IMR-90 (cell line): ENCODE results near the gene MYADML2. TPM values are rescaled to one million over a fixed set of nuclear protein-coding genes. Genes with fewer than 3 reads are reported as not detected.

Source experiments
- ATAC-seq: fragments of 200-7000 bp; cut with Tn5 transposase; 2 replicates; pipeline ENCODE4 v1.9.1; 2020; ENCODE audit warnings: low read depth, mild to moderate bottlenecking, moderate library complexity
- BruUV-seq: library from RNA; stranded (reverse); fragments of 400-500 nt; replicated peaks from 2 replicates; lab custom pipeline; 2021; lab: Mats Ljungman, UMichigan
- CTCF ChIA-PET: fragments of 300-600 bp; formaldehyde crosslinking; extraction: SDS; loops from one replicate; lab custom pipeline; 2021; ENCODE audit warnings: antibody characterized with exemption; lab: Yijun Ruan, JAX
- POLR2A ChIA-PET: fragments of 300-600 bp; sonication (Branson Sonifier 250); formaldehyde crosslinking; loops from one replicate; lab custom pipeline; 2022; ENCODE audit warnings: antibody characterized with exemption; ENCODE audit not compliant: unreplicated experiment; lab: Charles Lee
- DNase-seq: peaks from one replicate; pipeline ENCODE4 v3.0.0; 2013
- H2AFZ ChIP-seq: replicated peaks from 2 replicates; pipeline ENCODE3; 2013; ENCODE audit warnings: low read length, mild to moderate bottlenecking; ENCODE audit not compliant: poor library complexity
- H2AK5ac ChIP-seq: 2 replicates; pipeline ENCODE4 v1.6.1; 2013; ENCODE audit warnings: low read depth, low read length, inconsistent platforms
- H2AK9ac ChIP-seq: replicated peaks from 2 replicates; pipeline ENCODE3; 2013; ENCODE audit warnings: mild to moderate bottlenecking, low read depth, low read length, moderate library complexity; ENCODE audit not compliant: poor library complexity
- H2BK120ac ChIP-seq: 2 replicates; pipeline ENCODE4 v1.6.1; 2013; ENCODE audit warnings: low read depth, low read length, inconsistent platforms
- H2BK15ac ChIP-seq: 3 replicates; pipeline ENCODE4 v1.6.1; 2013; ENCODE audit warnings: low read depth, low read length, inconsistent platforms
- H2BK20ac ChIP-seq: 2 replicates; pipeline ENCODE4 v1.6.1; 2013; ENCODE audit warnings: low read depth, mild to moderate bottlenecking, inconsistent platforms, low read length, moderate library complexity
- H2BK5ac ChIP-seq: 2 replicates; pipeline ENCODE4 v1.6.1; 2013; ENCODE audit warnings: mild to moderate bottlenecking, low read depth, low read length, inconsistent platforms; ENCODE audit not compliant: poor library complexity, severe bottlenecking
- H3K14ac ChIP-seq: replicated peaks from 2 replicates; pipeline ENCODE4 v1.6.1; 2013; ENCODE audit warnings: low read depth, low read length, inconsistent platforms
- H3K18ac ChIP-seq: 2 replicates; pipeline ENCODE4 v1.6.1; 2013; ENCODE audit warnings: low read depth, low read length, control low read depth
- H3K23ac ChIP-seq: 2 replicates; pipeline ENCODE4 v1.6.1; 2013; ENCODE audit warnings: low read depth, low read length, inconsistent platforms
- H3K27ac ChIP-seq: 2 replicates; pipeline ENCODE4 v1.5.1; 2013; ENCODE audit warnings: mild to moderate bottlenecking, control low read depth, low read length; ENCODE audit not compliant: insufficient read depth
- H3K27me3 ChIP-seq: 2 replicates; pipeline ENCODE4 v1.6.1; 2013; ENCODE audit warnings: low read length; ENCODE audit not compliant: control insufficient read depth, insufficient read depth
- H3K36me3 ChIP-seq: 2 replicates; pipeline ENCODE4 v1.6.1; 2013; ENCODE audit warnings: low read length, mixed read lengths; ENCODE audit not compliant: control insufficient read depth, insufficient read depth
- H3K4ac ChIP-seq: 2 replicates; pipeline ENCODE4 v1.6.1; 2013; ENCODE audit warnings: low read depth, low read length, inconsistent platforms
- H3K4me1 ChIP-seq: 2 replicates; pipeline ENCODE4 v1.6.1; 2013; ENCODE audit warnings: low read length, mixed read lengths; ENCODE audit not compliant: control insufficient read depth, insufficient read depth
- H3K4me2 ChIP-seq: 2 replicates; pipeline ENCODE4 v1.6.1; 2013; ENCODE audit warnings: low read depth, mild to moderate bottlenecking, control low read depth, low read length, moderate library complexity
- H3K4me3 ChIP-seq: 2 replicates; pipeline ENCODE4 v1.5.1; 2013; ENCODE audit warnings: low read depth, mild to moderate bottlenecking, control low read depth, low read length, moderate library complexity; ENCODE audit not compliant: insufficient read depth
- H3K56ac ChIP-seq: 2 replicates; pipeline ENCODE4 v1.6.1; 2013; ENCODE audit warnings: low read length, inconsistent platforms; ENCODE audit not compliant: insufficient read depth; ENCODE audit errors: extremely low read depth
- H3K79me1 ChIP-seq, 2 experiments: 2 replicates each; pipeline ENCODE4 v1.6.1; 2013; ENCODE audit warnings: low read length in 2 of 2, inconsistent platforms in 1 of 2, low read depth in 1 of 2
- H3K9ac ChIP-seq: 2 replicates; pipeline ENCODE4 v1.6.1; 2013; ENCODE audit warnings: low read depth, low read length, control low read depth
- H3K9me1 ChIP-seq: 2 replicates; pipeline ENCODE4 v1.6.1; 2013; ENCODE audit warnings: low read length, inconsistent platforms; ENCODE audit not compliant: insufficient read depth
- H3K9me3 ChIP-seq: 2 replicates; pipeline ENCODE4 v1.6.1; 2013; ENCODE audit warnings: low read length; ENCODE audit not compliant: control insufficient read depth, insufficient read depth
- H4K20me1 ChIP-seq: 2 replicates; pipeline ENCODE4 v1.6.1; 2013; ENCODE audit warnings: low read length, inconsistent platforms; ENCODE audit not compliant: insufficient read depth
- H4K5ac ChIP-seq: 2 replicates; pipeline ENCODE4 v1.6.1; 2013; ENCODE audit warnings: mild to moderate bottlenecking, low read depth, low read length, control low read depth
- H4K8ac ChIP-seq, 2 experiments: 2 replicates each; pipeline ENCODE4 v1.6.1; 2013; ENCODE audit warnings: low read depth in 2 of 2, low read length in 2 of 2, control low read depth in 1 of 2, inconsistent platforms in 1 of 2
- H4K91ac ChIP-seq: 2 replicates; pipeline ENCODE4 v1.6.1; 2013; ENCODE audit warnings: low read depth, low read length, inconsistent platforms; ENCODE audit not compliant: insufficient read depth
- BHLHE40 ChIP-seq: fragments of 150-350 bp; IDR thresholded peaks from 2 replicates; pipeline ENCODE4 v1.6.1; 2016; ENCODE audit warnings: mild to moderate bottlenecking, low read depth, low read length
- CEBPB ChIP-seq: IDR thresholded peaks from 2 replicates; pipeline ENCODE4 v1.6.1; 2012; ENCODE audit warnings: low read depth, low read length, improper control_type of control experiment
- CHD1 ChIP-seq: IDR thresholded peaks from 2 replicates; pipeline ENCODE4 v1.6.1; 2012; ENCODE audit warnings: low read depth, low read length, improper control_type of control experiment
- CTCF ChIP-seq: conservative IDR thresholded peaks from 2 replicates; pipeline ENCODE4 v1.5.1; 2012; ENCODE audit warnings: mild to moderate bottlenecking, low read depth, low read length, improper control_type of control experiment
- ELK1 ChIP-seq: fragments of 150-350 bp; IDR thresholded peaks from 2 replicates; pipeline ENCODE4 v1.6.1; 2016; ENCODE audit warnings: low read depth, mild to moderate bottlenecking, low read length, moderate library complexity, borderline replicate concordance
- FOS ChIP-seq: fragments of 150-350 bp; IDR thresholded peaks from 2 replicates; pipeline ENCODE4 v1.6.1; 2016; ENCODE audit warnings: low read depth, low read length
- RAD21 ChIP-seq: IDR thresholded peaks from 2 replicates; pipeline ENCODE4 v1.6.1; 2012; ENCODE audit warnings: low read length, improper control_type of control experiment
- RFX5 ChIP-seq: IDR thresholded peaks from 2 replicates; pipeline ENCODE4 v1.8.0; 2012; ENCODE audit warnings: low read depth, mild to moderate bottlenecking, low read length, moderate library complexity
- SMC3 ChIP-seq: fragments of 150-350 bp; IDR thresholded peaks from 2 replicates; pipeline ENCODE4 v1.6.1; 2016; ENCODE audit warnings: low read depth, mild to moderate bottlenecking, antibody characterized with exemption, low read length, moderate library complexity
- USF2 ChIP-seq: fragments of 150-350 bp; IDR thresholded peaks from 2 replicates; pipeline ENCODE4 v1.6.1; 2017; ENCODE audit warnings: mild to moderate bottlenecking, antibody characterized with exemption, low read length, low read depth
- WGBS, 2 experiments: methylation state at CpG; one replicate each; pipeline versions ENCODE4 v1.1.5 to v1.1.7; 2013; ENCODE audit warnings: missing lambda C conversion rate in 2 of 2; ENCODE audit not compliant: insufficient read length in 1 of 2; ENCODE audit errors: extremely low coverage in 2 of 2; 5-methylcytosine and 5-hydroxymethylcytosine counted together
- dilution Hi-C: fragments of 300-500 bp; cut with HindIII; formaldehyde crosslinking; loops from one replicate; pipeline ENCODE4 v1.14.3; 2018; ENCODE audit warnings: low sequenced_read_pairs; ENCODE audit not compliant: unreplicated experiment
- in situ Hi-C: fragments of 300-500 bp; cut with MboI; formaldehyde crosslinking; loops from 3 replicates; pipeline ENCODE4 v1.14.3; 2019; ENCODE audit warnings: low sequenced_read_pairs, inconsistent platforms, mixed read lengths
- intact Hi-C: fragments of 100-400 bp; cut with micrococcal nuclease; formaldehyde crosslinking; loops from 2 replicates; pipeline ENCODE4 v1.10.0; 2022
- polyA plus RNA-seq, 3 experiments: library from polyadenylated mRNA; depleted of rRNA; stranded (reverse); fragments of >200 nt; gene quantifications; 2 replicates each; pipeline ENCODE4 v1.2.3, GENCODE V29; 2012; ENCODE audit warnings: low replicate concordance in 1 of 3
- total RNA-seq: library from RNA; depleted of rRNA; stranded (reverse); fragments of >200 nt; gene quantifications from 2 replicates; pipeline ENCODE4 v1.2.3, GENCODE V29; 2012

Gene MYADML2
- total and polyA plus RNA-seq, 2 of the 4 experiments (the other 2 are of a cell fraction): not detected

- WGBS, 2 experiments: 97% methylated on average over 4 of the region's 26 CpGs; no CpG with 5 or more reads in 1 of the 2 experiments
- Histone ChIP-seq H3K56ac (no peak overlapping the region), H2BK15ac (no peak overlapping the region), H4K20me1 (peaks cover 14% of the 10 kb centered on the region), H3K4me1 (peaks cover 5% of the 10 kb centered on the region), H3K27me3 (no peaks in the 10 kb centered on the region), H3K4me2 (no peak overlapping the region), H3K27ac (no peak overlapping the region), H2AK9ac (no peak overlapping the region), H3K14ac (no peak overlapping the region), H3K4me3 (no peak overlapping the region), H2AK5ac (no peak overlapping the region), H3K9me3 (no peaks in the 10 kb centered on the region), H4K8ac (no peak overlapping the region), H3K23ac (no peak overlapping the region), H4K91ac (no peak overlapping the region), H2BK5ac (no peak overlapping the region), H3K9me1 (0 out of 2 replicates have a peak, but pooled peaks cover 4% of the 10 kb centered on the region), H3K36me3 (peaks cover 20% of the 10 kb centered on the region; the same call in 1 of the 2 replicates), H4K5ac (no peak overlapping the region), H3K79me1 (peaks cover 0 to 15% of the 10 kb centered on the region in 2 experiments; a peak in 2 of 4 replicates), H2BK120ac (no peak overlapping the region), H3K9ac (no peak overlapping the region), H2BK20ac (no peak overlapping the region), H3K4ac (no peak overlapping the region), H2AFZ (no peak overlapping the region), H3K18ac (no peak overlapping the region)
- ChIA-PET POLR2A (no interaction called here), CTCF (no interaction called here)
- in situ Hi-C loops: no loop called here
- dilution Hi-C loops: no loop called here
- TF ChIP-seq USF2: no peak
- TF ChIP-seq CTCF: no peak
- no peak for TF ChIP-seq RFX5
- no peak for TF ChIP-seq BHLHE40
- no peak for TF ChIP-seq RAD21
- TF ChIP-seq SMC3: no peak
- no peak for TF ChIP-seq FOS
- TF ChIP-seq ELK1: no peak
- no peak for TF ChIP-seq CEBPB
- no peak for TF ChIP-seq CHD1
- no TSS peak for BruUV-seq
- DNase-seq: no peak
- no peak for ATAC-seq
- intact Hi-C loops: no loop called here
Measured at GRCh38 chr17:81907219-81908145, 39.6 kb downstream of the MYADML2 start.
